ENCODE results near the gene PAK1. TPM values are rescaled to one million over a fixed set of nuclear protein-coding genes. Genes with fewer than 3 reads are reported as not detected.
A peak's percentile ranks its signal among the peaks of the same experiment; 100 is the strongest.

PAK1 gene
- total and polyA plus RNA-seq, 12 donors, result 12.4 to 31.5 (median 23.4) TPM

DNA sequence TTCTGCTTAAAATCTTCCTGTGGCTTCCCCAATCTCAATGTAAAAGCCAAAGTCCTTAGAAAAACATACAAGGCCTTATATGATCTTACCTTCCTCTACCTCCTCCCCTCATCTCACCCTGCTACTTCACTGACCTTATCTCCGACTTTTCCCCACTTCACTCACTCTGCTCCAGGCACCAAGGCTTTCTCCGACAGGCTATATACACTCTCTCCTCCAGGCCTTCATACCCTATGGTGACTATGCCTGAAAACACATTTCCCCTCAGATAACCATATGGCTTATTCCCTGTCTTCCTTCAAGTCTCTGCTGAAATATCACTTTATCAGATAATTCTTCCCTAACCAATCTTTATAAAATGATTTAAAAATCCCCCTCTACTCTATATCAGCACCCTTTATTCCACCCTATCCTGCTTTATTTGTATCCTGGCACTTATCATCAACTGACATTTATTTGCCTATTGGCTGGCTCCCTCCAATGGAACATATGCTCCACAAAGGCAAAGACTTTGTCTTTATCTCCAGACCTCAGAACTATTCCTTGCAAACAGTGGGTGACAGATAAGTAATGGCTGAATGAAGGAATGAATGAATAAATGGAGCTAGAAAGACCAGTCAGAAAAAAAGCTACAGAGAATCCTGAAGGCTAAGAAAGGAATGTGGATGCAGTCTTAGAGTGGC is 52.7 kb downstream of the PAK1 start:
- Histone ChIP-seq H3K27me3 (no peaks in the 10 kb centered on the region), H3K27ac (no peak overlapping the region), H3K9me3 (replicated peaks in 1 of 3) (no peaks in the 10 kb centered on the region), H3K4me1 (replicated peaks in 1 of 2) (no peaks in the 10 kb centered on the region), H3K36me3 (replicated peaks in 1 of 2) (no peaks in the 10 kb centered on the region), H3K4me3 (no peak overlapping the region)
- no peak for TF ChIP-seq POLR2A (IDR thresholded peaks at IDR 0.05)
- TF ChIP-seq, protein P1, sequence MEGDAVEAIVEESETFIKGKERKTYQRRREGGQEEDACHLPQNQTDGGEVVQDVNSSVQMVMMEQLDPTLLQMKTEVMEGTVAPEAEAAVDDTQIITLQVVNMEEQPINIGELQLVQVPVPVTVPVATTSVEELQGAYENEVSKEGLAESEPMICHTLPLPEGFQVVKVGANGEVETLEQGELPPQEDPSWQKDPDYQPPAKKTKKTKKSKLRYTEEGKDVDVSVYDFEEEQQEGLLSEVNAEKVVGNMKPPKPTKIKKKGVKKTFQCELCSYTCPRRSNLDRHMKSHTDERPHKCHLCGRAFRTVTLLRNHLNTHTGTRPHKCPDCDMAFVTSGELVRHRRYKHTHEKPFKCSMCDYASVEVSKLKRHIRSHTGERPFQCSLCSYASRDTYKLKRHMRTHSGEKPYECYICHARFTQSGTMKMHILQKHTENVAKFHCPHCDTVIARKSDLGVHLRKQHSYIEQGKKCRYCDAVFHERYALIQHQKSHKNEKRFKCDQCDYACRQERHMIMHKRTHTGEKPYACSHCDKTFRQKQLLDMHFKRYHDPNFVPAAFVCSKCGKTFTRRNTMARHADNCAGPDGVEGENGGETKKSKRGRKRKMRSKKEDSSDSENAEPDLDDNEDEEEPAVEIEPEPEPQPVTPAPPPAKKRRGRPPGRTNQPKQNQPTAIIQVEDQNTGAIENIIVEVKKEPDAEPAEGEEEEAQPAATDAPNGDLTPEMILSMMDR (IDR thresholded peaks at IDR 0.05), result no peak
- WGBS, 4 donors, result 87 to 96% (median 93%) methylated on average over 2 of the region's 2 CpGs
- intact Hi-C loops (cut with DNase I), result no loop called here
- DNase-seq, result no peak

DNA sequence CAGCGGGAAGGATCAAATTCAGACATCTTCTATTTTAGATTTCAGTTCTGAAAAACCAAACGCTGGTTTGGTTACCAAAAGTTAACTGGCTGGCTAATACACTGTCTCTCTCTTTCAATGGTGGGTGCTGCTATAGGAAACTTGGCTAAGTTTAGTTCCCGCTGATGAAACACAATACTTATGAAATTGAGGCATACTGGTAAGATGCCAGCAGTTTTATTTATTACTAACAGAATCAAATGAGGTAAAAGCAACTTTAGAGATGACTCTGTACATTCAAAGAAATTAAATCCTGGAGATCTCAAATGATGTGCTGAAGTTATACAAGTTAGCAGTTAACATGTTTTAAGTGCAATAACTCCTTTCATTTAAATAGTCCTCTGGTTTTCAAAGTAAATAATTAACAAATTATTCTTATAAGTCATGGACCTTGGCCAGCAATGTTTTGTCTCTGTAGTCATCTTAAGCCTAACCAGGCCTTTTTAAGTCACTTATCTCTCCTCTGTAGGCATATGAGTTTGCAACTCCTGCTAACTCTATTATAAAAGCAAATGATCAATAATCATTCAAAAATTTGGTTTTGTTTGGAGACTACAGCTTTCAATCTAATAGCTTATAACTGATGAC is 54.8 kb downstream of the PAK1 start:
- intact Hi-C loops (cut with DNase I), result no loop called here
- no peak for DNase-seq

DNA sequence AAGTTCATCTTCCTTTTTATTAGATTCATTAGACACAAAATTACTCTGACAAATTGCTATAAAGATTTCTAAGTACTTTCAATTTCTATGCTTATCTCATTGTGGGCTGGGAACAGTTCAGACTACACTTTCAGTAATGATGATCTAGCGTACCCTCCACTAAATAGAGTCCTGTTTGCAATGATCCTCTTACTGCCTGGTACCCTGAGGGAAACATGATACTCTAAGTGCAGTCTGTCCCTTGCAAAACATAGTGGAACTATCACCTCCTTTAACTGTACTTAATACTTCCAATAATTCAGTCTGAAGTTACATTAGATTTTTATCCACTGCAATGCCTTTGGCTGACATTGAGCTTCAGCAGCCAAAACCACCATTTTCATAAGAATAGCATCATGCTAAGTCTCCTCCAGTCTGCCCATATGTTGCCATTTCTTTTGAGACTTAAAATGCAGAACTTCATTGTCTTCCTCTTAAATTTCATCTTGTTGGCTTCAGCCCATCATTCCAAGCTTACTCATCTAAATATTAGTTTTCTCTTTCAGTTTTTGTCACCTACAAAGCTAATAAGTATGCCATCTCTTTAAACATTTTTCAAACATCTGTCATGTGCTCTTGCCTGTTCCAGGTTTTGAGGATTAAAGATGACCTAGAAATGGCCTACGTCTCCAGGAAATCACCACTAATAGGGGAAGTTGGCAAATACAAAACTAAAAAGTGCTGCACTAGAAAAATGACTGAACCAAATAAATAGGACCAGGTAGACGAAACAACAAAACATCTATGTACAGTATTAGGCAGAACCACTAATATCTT is 55.5 kb downstream of the PAK1 start:
- 58 to 68% (median 60%) methylated on average over 3 of the region's 3 CpGs for WGBS, 4 donors
- no peaks in the 10 kb centered on the region for H3K27me3 ChIP-seq
- DNase-seq, result no peak
- no peaks in the 10 kb centered on the region for H3K9me3 ChIP-seq (replicated peaks in 1 of 3)
- peak overlapping the region in 1 of 5 donors; percentile 9 for H3K27ac ChIP-seq
- intact Hi-C loops (cut with DNase I), result no loop called here
- H3K4me1 ChIP-seq (replicated peaks in 1 of 2), result no peaks in the 10 kb centered on the region
- TF ChIP-seq, protein P1 (IDR thresholded peaks at IDR 0.05), result no peak
- no peak for TF ChIP-seq POLR2A (IDR thresholded peaks at IDR 0.05)
- H3K36me3 ChIP-seq (replicated peaks in 1 of 2), result no peaks in the 10 kb centered on the region
- H3K4me3 ChIP-seq, result no peak overlapping the region

More for the DNA sequence above, 54.8 kb downstream of the PAK1 start:
- no peaks in the 10 kb centered on the region for H3K4me1 ChIP-seq (replicated peaks in 1 of 2)
- H3K36me3 ChIP-seq (replicated peaks in 1 of 2), result no peaks in the 10 kb centered on the region
- H3K9me3 ChIP-seq (replicated peaks in 1 of 3), result no peaks in the 10 kb centered on the region
- WGBS, 4 donors, result 78 to 82% (median 80%) methylated on average over 3 of the region's 3 CpGs
- no peak for TF ChIP-seq POLR2A (IDR thresholded peaks at IDR 0.05)
- TF ChIP-seq, protein P1 (IDR thresholded peaks at IDR 0.05), result no peak
- no peak overlapping the region for H3K4me3 ChIP-seq
- peak overlapping the region in 1 of 5 donors; percentile 9 for H3K27ac ChIP-seq
- no peaks in the 10 kb centered on the region for H3K27me3 ChIP-seq

DNA sequence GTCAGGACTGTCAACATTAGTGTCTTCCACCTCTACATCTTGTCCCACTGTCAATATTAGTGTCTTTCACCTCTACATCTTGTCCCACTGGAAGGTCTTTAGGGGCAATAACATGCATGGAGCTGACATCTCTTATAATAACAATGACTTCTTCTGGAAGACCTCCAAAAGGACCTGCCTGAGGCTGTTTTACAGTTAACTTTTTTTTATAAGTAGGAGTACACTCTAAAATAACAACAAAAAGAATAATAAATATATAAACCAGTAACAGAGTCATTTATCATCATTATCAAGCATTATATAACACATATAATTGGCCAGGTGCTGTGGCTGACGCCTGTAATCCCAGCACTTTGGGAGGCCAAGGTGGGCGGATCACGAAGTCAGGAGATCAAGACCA is 57.5 kb downstream of the PAK1 start:
- TF ChIP-seq POLR2A (IDR thresholded peaks at IDR 0.05), result no peak
- TF ChIP-seq, protein P1 (IDR thresholded peaks at IDR 0.05), result no peak
- Histone ChIP-seq H3K36me3 (replicated peaks in 1 of 2) (no peaks in the 10 kb centered on the region), H3K4me3 (no peak overlapping the region), H3K4me1 (replicated peaks in 1 of 2) (peaks cover 0 to 8% of the 10 kb centered on the region in 2 donors), H3K27me3 (no peaks in the 10 kb centered on the region), H3K27ac (no peak overlapping the region), H3K9me3 (replicated peaks in 1 of 3) (no peaks in the 10 kb centered on the region)
- 91 to 95% (median 94%) methylated on average over 3 of the region's 3 CpGs for WGBS, 4 donors
- DNase-seq, result no peak
- intact Hi-C loops (cut with DNase I), result no loop called here
